Measurements from ENCODE around the gene BOLA2B.
A peak's percentile ranks its signal among the peaks of the same experiment; 100 is the strongest.
"Not testable (repeated sequence)": the region's sequence is repeated elsewhere in the genome, so short reads cannot be mapped to it uniquely, and the experiment has no call there.

Gene BOLA2B

GRCh38 chr16:30184096-30184890, 9.2 kb downstream of the BOLA2B start:
- DNase-seq (ENCODE audit: low spot score): no peak

- peak; percentile 78 for DNase-seq (ENCODE audit: low spot score)
Observed at GRCh38 chr16:30183233-30184095, 10.0 kb downstream of the BOLA2B start, which contains the start of gene CORO1A. Gene CORO1A, plus strand, starts transcription at chr16:30183602. Its CDS starts 1,608 bp downstream, at chr16:30185210.

- DNase-seq (ENCODE audit: low spot score): no peak
Observed at GRCh38 chr16:30180741-30181140, 12.7 kb downstream of the BOLA2B start.

- DNase-seq (ENCODE audit: low spot score): no peak
Observed at GRCh38 chr16:30179931-30180330, 13.5 kb downstream of the BOLA2B start.

GRCh38 chr16:30179195-30179594, 14.3 kb downstream of the BOLA2B start:
- no peak for DNase-seq (ENCODE audit: low spot score)

- not testable (repeated sequence) for DNase-seq (ENCODE audit: low spot score)
Observed at GRCh38 chr16:30176876-30177275, 16.6 kb downstream of the BOLA2B start.

GRCh38 chr16:30173054-30173453, 20.4 kb downstream of the BOLA2B start:
- DNase-seq (ENCODE audit: low spot score): no peak

GRCh38 chr16:30170145-30170544, 23.3 kb downstream of the BOLA2B start:
- DNase-seq (ENCODE audit: low spot score): not testable (repeated sequence)

- not testable (repeated sequence) for DNase-seq (ENCODE audit: low spot score)
Observed at GRCh38 chr16:30169416-30169815, 24.1 kb downstream of the BOLA2B start.

GRCh38 chr16:30168746-30169145, 24.7 kb downstream of the BOLA2B start:
- not testable (repeated sequence) for DNase-seq (ENCODE audit: low spot score)

- DNase-seq (ENCODE audit: low spot score): no peak
Observed at GRCh38 chr16:30166202-30166902, 27.1 kb downstream of the BOLA2B start.

GRCh38 chr16:30163538-30163937, 29.9 kb downstream of the BOLA2B start:
- no peak for DNase-seq (ENCODE audit: low spot score)

GRCh38 chr16:30157214-30157613, 36.3 kb downstream of the BOLA2B start:
- DNase-seq (ENCODE audit: low spot score): no peak

GRCh38 chr16:30155188-30155587, 38.3 kb downstream of the BOLA2B start:
- no peak for DNase-seq (ENCODE audit: low spot score)

GRCh38 chr16:30152517-30152916, 40.9 kb downstream of the BOLA2B start:
- DNase-seq (ENCODE audit: low spot score): no peak

GRCh38 chr16:30151091-30151490, 42.4 kb downstream of the BOLA2B start:
- DNase-seq (ENCODE audit: low spot score): no peak

GRCh38 chr16:30149250-30149930, 44.1 kb downstream of the BOLA2B start:
- DNase-seq (ENCODE audit: low spot score): no peak

GRCh38 chr16:30147843-30148510, 45.5 kb downstream of the BOLA2B start:
- no peak for DNase-seq (ENCODE audit: low spot score)

GRCh38 chr16:30145657-30146056, 47.8 kb downstream of the BOLA2B start:
- DNase-seq (ENCODE audit: low spot score): no peak

GRCh38 chr16:30144917-30145316, 48.5 kb downstream of the BOLA2B start:
- no peak for DNase-seq (ENCODE audit: low spot score)

- DNase-seq (ENCODE audit: low spot score): no peak
Observed at GRCh38 chr16:30144017-30144416, 49.4 kb downstream of the BOLA2B start.
